ENCODE data around the gene ME3.

The ME3 gene

GRCh38 chr11:86460461-86461385 lies 211.7 kb downstream of the ME3 start:
- no peak for DNase-seq (ENCODE audit: low read depth in 2 of 2)

GRCh38 chr11:86459682-86460460 lies 212.5 kb downstream of the ME3 start:
- no peak for DNase-seq (ENCODE audit: low read depth in 2 of 2)

- no peak for DNase-seq (ENCODE audit: low read depth in 2 of 2)
These were observed 213.4 kb downstream of the ME3 start for GRCh38 chr11:86459002-86459385.

- no peak for DNase-seq (ENCODE audit: low read depth in 2 of 2)
These were observed 214.0 kb downstream of the ME3 start for GRCh38 chr11:86458294-86459001.

GRCh38 chr11:86456075-86456939 lies 216.1 kb downstream of the ME3 start:
- peak; percentile 64 to 88 for DNase-seq (ENCODE audit: low read depth in 2 of 2)

- no peak for DNase-seq (ENCODE audit: low read depth in 2 of 2)
These were observed 219.0 kb downstream of the ME3 start for GRCh38 chr11:86453290-86454030.

GRCh38 chr11:86449993-86450629 lies 222.3 kb downstream of the ME3 start:
- no peak for DNase-seq (ENCODE audit: low read depth in 2 of 2)

- no peak for DNase-seq (ENCODE audit: low read depth in 2 of 2)
These were observed 224.5 kb downstream of the ME3 start for GRCh38 chr11:86447763-86448480.

GRCh38 chr11:86446924-86447285 lies 225.5 kb downstream of the ME3 start:
- DNase-seq (ENCODE audit: low read depth in 2 of 2), result no peak

- no peak for DNase-seq (ENCODE audit: low read depth in 2 of 2)
These were observed 226.1 kb downstream of the ME3 start for GRCh38 chr11:86446163-86446923.

- no peak for DNase-seq (ENCODE audit: low read depth in 2 of 2)
These were observed 227.4 kb downstream of the ME3 start for GRCh38 chr11:86444981-86445380.

GRCh38 chr11:86443415-86443814 lies 229.0 kb downstream of the ME3 start:
- DNase-seq (ENCODE audit: low read depth in 2 of 2), result no peak

- DNase-seq (ENCODE audit: low read depth in 2 of 2), result no peak
These were observed 229.6 kb downstream of the ME3 start for GRCh38 chr11:86442827-86443226.

- peak in 1 of 2 experiments; percentile 41 for DNase-seq (ENCODE audit: low read depth in 2 of 2)
These were observed 230.0 kb downstream of the ME3 start for GRCh38 chr11:86442420-86442819.

- no peak for DNase-seq (ENCODE audit: low read depth in 2 of 2)
These were observed 231.6 kb downstream of the ME3 start for GRCh38 chr11:86440843-86441242.

GRCh38 chr11:86440305-86440716 lies 232.1 kb downstream of the ME3 start:
- DNase-seq (ENCODE audit: low read depth in 2 of 2), result no peak

- no peak for DNase-seq (ENCODE audit: low read depth in 2 of 2)
These were observed 233.7 kb downstream of the ME3 start for GRCh38 chr11:86438685-86439084.

- DNase-seq (ENCODE audit: low read depth in 2 of 2), result no peak
These were observed 236.7 kb downstream of the ME3 start for GRCh38 chr11:86435711-86436110.
